GM12878 (cell line): ENCODE results near the gene ADAMTS16. TPM values are rescaled to one million over a fixed set of nuclear protein-coding genes. Genes with fewer than 3 reads are reported as not detected.

Experiments
- ATAC-seq: fragments of 200-7000 bp; cut with Tn5 transposase; 3 replicates; pipeline ENCODE4 v1.9.1; 2020; ENCODE audit warnings: mild to moderate bottlenecking, moderate library complexity
- BruUV-seq: library from RNA; stranded (reverse); fragments of 400-500 nt; replicated peaks from 2 replicates; lab custom pipeline; 2021; lab: Mats Ljungman, UMichigan
- CTCF ChIA-PET: fragments of 300-600 bp; sonication (Branson Sonifier 250); formaldehyde crosslinking; extraction: SDS; loops from one replicate; lab custom pipeline; 2021; ENCODE audit warnings: inconsistent platforms; lab: Yijun Ruan, JAX
- POLR2A ChIA-PET: fragments of 350-600 bp; formaldehyde crosslinking; extraction: SDS; loops from one replicate; lab custom pipeline; 2021; ENCODE audit warnings: inconsistent platforms; lab: Charles Lee
- RAD21 ChIA-PET: fragments of 300-600 bp; sonication (Branson Sonifier 250); formaldehyde crosslinking; loops from one replicate; lab custom pipeline; 2023; ENCODE audit warnings: antibody characterized with exemption; ENCODE audit not compliant: unreplicated experiment; lab: Charles Lee
- SMC1A ChIA-PET: fragments of 300-600 bp; sonication (Branson Sonifier 250); formaldehyde crosslinking; loops from one replicate; lab custom pipeline; 2023; ENCODE audit not compliant: unreplicated experiment, uncharacterized antibody; lab: Charles Lee
- DNase-seq: peaks from one replicate; pipeline ENCODE4 v3.0.0-alpha.2; 2011; ENCODE audit warnings: low read depth, low spot score
- FAIRE-seq: peaks from 3 replicates; lab custom pipeline; 2011; peaks lifted over from hg19 to GRCh38; lab: Jason Lieb, UNC
- H2AFZ ChIP-seq: 2 replicates; pipeline ENCODE4 v1.6.0; 2011; ENCODE audit warnings: low read depth, low read length, control low read depth; ENCODE audit not compliant: control insufficient read depth
- H3K27ac ChIP-seq: 2 replicates; pipeline ENCODE4 v1.5.1; 2011; ENCODE audit warnings: control low read depth; ENCODE audit not compliant: control insufficient read depth, insufficient read depth
- H3K27me3 ChIP-seq, 2 experiments: replicated peaks in 1 of 2; 2 replicates each; pipeline versions ENCODE4 v1.6.0 to v1.6.1; 2011; ENCODE audit warnings: low read length in 1 of 2; ENCODE audit not compliant: control insufficient read depth in 2 of 2, insufficient read depth in 2 of 2
- H3K36me3 ChIP-seq, 2 experiments: 2 replicates each; pipeline ENCODE4 v1.5.1; 2011; ENCODE audit warnings: low read length in 1 of 2; ENCODE audit not compliant: control insufficient read depth in 2 of 2, insufficient read depth in 2 of 2
- H3K4me1 ChIP-seq: 2 replicates; pipeline ENCODE4 v1.6.1; 2011; ENCODE audit warnings: mild to moderate bottlenecking, low read length, moderate library complexity, mixed read lengths; ENCODE audit not compliant: control insufficient read depth, insufficient read depth
- H3K4me2 ChIP-seq: 2 replicates; pipeline ENCODE4 v1.6.0; 2011; ENCODE audit warnings: control low read depth; ENCODE audit not compliant: control insufficient read depth, insufficient read depth
- H3K4me3 ChIP-seq: fragments of 200-600 bp; sonication (generic); 2 replicates; pipeline ENCODE4 v1.5.1; 2016
- H3K79me2 ChIP-seq: 2 replicates; pipeline ENCODE4 v1.6.0; 2011; ENCODE audit warnings: low read length; ENCODE audit not compliant: control insufficient read depth, insufficient read depth
- H3K9ac ChIP-seq: 2 replicates; pipeline ENCODE4 v1.8.0; 2011; ENCODE audit warnings: low read length, control low read depth, mixed read lengths; ENCODE audit not compliant: control insufficient read depth, insufficient read depth
- H3K9me3 ChIP-seq: replicated peaks from 3 replicates; pipeline ENCODE4 v1.5.1; 2011; ENCODE audit warnings: mild to moderate bottlenecking, low read length; ENCODE audit not compliant: control insufficient read depth, insufficient read depth
- H4K20me1 ChIP-seq: 2 replicates; pipeline ENCODE4 v1.6.0; 2011; ENCODE audit not compliant: control insufficient read depth, insufficient read depth
- DPF2 ChIP-seq: fragments of 450-650 bp; IDR thresholded peaks from 2 replicates; pipeline ENCODE4 v1.6.1; 2017; ENCODE audit warnings: mild to moderate bottlenecking
- FOXK2 ChIP-seq: fragments of 450-650 bp; IDR thresholded peaks from 2 replicates; pipeline ENCODE4 v1.6.1; 2017; ENCODE audit warnings: mild to moderate bottlenecking, moderate library complexity
- IRF4 ChIP-seq: IDR thresholded peaks from 2 replicates; pipeline ENCODE4 v1.6.1; 2011; ENCODE audit warnings: low read depth, low read length
- MLLT1 ChIP-seq: fragments of 450-650 bp; IDR thresholded peaks from 2 replicates; pipeline ENCODE4 v1.6.1; 2016; ENCODE audit warnings: mild to moderate bottlenecking
- RELA ChIP-seq: fragments of 450-650 bp; IDR thresholded peaks from 2 replicates; pipeline ENCODE4 v1.8.0; 2014; ENCODE audit warnings: borderline replicate concordance; ENCODE audit not compliant: partially characterized antibody
- REST ChIP-seq: IDR thresholded peaks from 2 replicates; pipeline ENCODE4 v1.6.1; 2012; ENCODE audit warnings: mild to moderate bottlenecking, low read depth, low read length
- SIX5 ChIP-seq: IDR thresholded peaks from 2 replicates; pipeline ENCODE4 v1.6.1; 2011; ENCODE audit warnings: mild to moderate bottlenecking, low read depth, low read length, moderate library complexity; ENCODE audit not compliant: severe bottlenecking
- SMAD5 ChIP-seq: IDR thresholded peaks from 2 replicates; pipeline ENCODE4 v1.6.1; 2016; ENCODE audit warnings: antibody characterized with exemption, low read depth
- SRF ChIP-seq, 2 experiments: IDR thresholded peaks; 2 replicates each; pipeline ENCODE4 v1.6.1; 2011; ENCODE audit warnings: low read depth in 2 of 2, low read length in 2 of 2, mild to moderate bottlenecking in 1 of 2, moderate library complexity in 1 of 2
- STAT3 ChIP-seq: IDR thresholded peaks from 2 replicates; pipeline ENCODE4 v1.6.1; 2011; ENCODE audit warnings: low read depth, low read length, improper control_type of control experiment
- ZNF384 ChIP-seq: IDR thresholded peaks from 2 replicates; pipeline ENCODE4 v1.6.1; 2012; ENCODE audit warnings: low read depth, mild to moderate bottlenecking, low read length, improper control_type of control experiment, borderline replicate concordance
- WGBS: methylation state at CpG from one replicate; pipeline ENCODE4 v1.1.6; 2016; ENCODE audit warnings: low lambda C conversion rate; ENCODE audit not compliant: insufficient replicate concordance, insufficient coverage; ENCODE audit errors: missing lambda C conversion rate; 5-methylcytosine and 5-hydroxymethylcytosine counted together
- in situ Hi-C: fragments of 300-500 bp; cut with MboI; formaldehyde crosslinking; loops from 9 replicates; pipeline ENCODE4 v1.14.3; 2018; ENCODE audit warnings: mixed read lengths
- intact Hi-C: fragments of 100-400 bp; cut with micrococcal nuclease; formaldehyde crosslinking; loops from one replicate; pipeline ENCODE4 v1.14.2; 2022; ENCODE audit not compliant: unreplicated experiment
- polyA plus RNA-seq, 11 experiments: library from polyadenylated mRNA; depleted of rRNA in 4 of 11; unstranded in 6 of 11; stranded (reverse) in 5 of 11; fragments of >200 nt; fragmentation: Nextera tagmentation in 4 of 11; fragmentation: Illumina TruSeq in 1 of 11; extraction: Ambion mirVana in 4 of 11; extraction: Trizol in 1 of 11; gene quantifications; 1 replicate in 1 of 11; 2 replicates in 10 of 11; pipeline versions ENCODE4 v1.2.1 to v1.2.3, GENCODE V29; 2011 to 2016; ENCODE audit warnings: inconsistent platforms in 2 of 11, missing spikeins in 2 of 11, low read depth in 1 of 11
- total RNA-seq, 4 experiments: library from RNA; depleted of rRNA in 3 of 4; stranded (reverse); fragments of >200 nt in 3 of 4; fragmentation: Illumina TruSeq in 1 of 4; extraction: Trizol in 1 of 4; gene quantifications; 2 replicates each; pipeline versions ENCODE4 v1.2.1 to v1.2.3, GENCODE V29; 2013 to 2021

The ADAMTS16 gene
- total and polyA plus RNA-seq, 10 of the 15 experiments (the other 5 are each of a cell fraction or from before 2014, with no cell fraction given) = 0.04 TPM; not detected in 9

- TF ChIP-seq MLLT1 (no peak), REST (no peak), STAT3 (no peak), ZNF384 (no peak), RELA (no peak), FOXK2 (no peak)
Measured at GRCh38 chr5:5242056-5242455, 101.9 kb downstream of the ADAMTS16 start (continued).

- H2AFZ ChIP-seq = no peak overlapping the region
- H3K9ac ChIP-seq = no peak overlapping the region
- no peaks in the 10 kb centered on the region for H3K9me3 ChIP-seq
- intact Hi-C loops (no loop called here), in situ Hi-C loops (no loop called here)
- POLR2A ChIA-PET = no interaction called here
- SMC1A ChIA-PET = no interaction called here
- RAD21 ChIA-PET = no interaction called here
- H3K27ac ChIP-seq = no peak overlapping the region
- H3K4me2 ChIP-seq = no peak overlapping the region
- H3K4me3 ChIP-seq = no peak overlapping the region
- H3K79me2 ChIP-seq = no peaks in the 10 kb centered on the region
- TF ChIP-seq SRF (IDR thresholded peaks at IDR 0.05; ENCODE audit: low read depth in 2 of 2, low read length in 2 of 2) (no peak), SMAD5 (no peak), IRF4 (no peak), SIX5 (no peak), DPF2 (no peak)
- FAIRE-seq = no peak
- BruUV-seq = no TSS peak
- H4K20me1 ChIP-seq = no peaks in the 10 kb centered on the region
- ATAC-seq = no peak
- H3K27me3 ChIP-seq = no peaks in the 10 kb centered on the region
- DNase-seq = no peak
- CTCF ChIA-PET = no interaction called here
- H3K4me1 ChIP-seq = no peaks in the 10 kb centered on the region
- 54% methylated on average over 8 of the region's 8 CpGs for WGBS
- no peaks in the 10 kb centered on the region for H3K36me3 ChIP-seq
Measured at GRCh38 chr5:5246736-5247135, 106.6 kb downstream of the ADAMTS16 start.
